Measurements from ENCODE around the gene HRH3. TPM values are rescaled to one million over a fixed set of nuclear protein-coding genes. Genes with fewer than 3 reads are reported as not detected.
A peak's percentile ranks its signal among the peaks of the same experiment; 100 is the strongest.

Gene HRH3
- polyA plus RNA-seq, 1 donor from 2014 or later, result 2.8 TPM

DNA sequence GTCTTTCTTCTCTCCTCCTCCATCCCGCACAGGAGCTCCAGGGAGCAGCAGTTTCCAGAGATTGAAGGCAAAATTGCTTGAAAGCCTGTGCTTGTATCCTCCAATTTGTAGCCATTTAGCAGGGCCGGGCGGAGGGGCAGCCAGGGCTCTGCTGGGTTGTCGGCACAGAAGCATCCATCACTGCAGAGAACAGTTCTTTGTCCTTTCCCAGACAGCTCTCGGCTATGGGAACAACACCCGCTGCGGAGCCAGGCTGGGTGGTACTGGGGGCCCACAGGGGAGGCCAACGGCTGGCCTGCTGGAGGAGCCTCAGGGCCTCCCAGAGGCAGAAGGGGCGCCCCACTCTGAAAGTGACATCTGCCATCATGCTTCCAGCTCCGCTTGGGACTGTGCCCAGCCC is 7.8 kb downstream of the HRH3 start:
- no peak for TF ChIP-seq MXI1 (conservative IDR thresholded peaks at IDR 0.05; ENCODE audit: poor library complexity, severe bottlenecking)
- TF ChIP-seq, protein P1, sequence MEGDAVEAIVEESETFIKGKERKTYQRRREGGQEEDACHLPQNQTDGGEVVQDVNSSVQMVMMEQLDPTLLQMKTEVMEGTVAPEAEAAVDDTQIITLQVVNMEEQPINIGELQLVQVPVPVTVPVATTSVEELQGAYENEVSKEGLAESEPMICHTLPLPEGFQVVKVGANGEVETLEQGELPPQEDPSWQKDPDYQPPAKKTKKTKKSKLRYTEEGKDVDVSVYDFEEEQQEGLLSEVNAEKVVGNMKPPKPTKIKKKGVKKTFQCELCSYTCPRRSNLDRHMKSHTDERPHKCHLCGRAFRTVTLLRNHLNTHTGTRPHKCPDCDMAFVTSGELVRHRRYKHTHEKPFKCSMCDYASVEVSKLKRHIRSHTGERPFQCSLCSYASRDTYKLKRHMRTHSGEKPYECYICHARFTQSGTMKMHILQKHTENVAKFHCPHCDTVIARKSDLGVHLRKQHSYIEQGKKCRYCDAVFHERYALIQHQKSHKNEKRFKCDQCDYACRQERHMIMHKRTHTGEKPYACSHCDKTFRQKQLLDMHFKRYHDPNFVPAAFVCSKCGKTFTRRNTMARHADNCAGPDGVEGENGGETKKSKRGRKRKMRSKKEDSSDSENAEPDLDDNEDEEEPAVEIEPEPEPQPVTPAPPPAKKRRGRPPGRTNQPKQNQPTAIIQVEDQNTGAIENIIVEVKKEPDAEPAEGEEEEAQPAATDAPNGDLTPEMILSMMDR (IDR thresholded peaks at IDR 0.05; ENCODE audit: poor library complexity, severe bottlenecking), result peak; percentile 10
- TF ChIP-seq, protein P2, sequence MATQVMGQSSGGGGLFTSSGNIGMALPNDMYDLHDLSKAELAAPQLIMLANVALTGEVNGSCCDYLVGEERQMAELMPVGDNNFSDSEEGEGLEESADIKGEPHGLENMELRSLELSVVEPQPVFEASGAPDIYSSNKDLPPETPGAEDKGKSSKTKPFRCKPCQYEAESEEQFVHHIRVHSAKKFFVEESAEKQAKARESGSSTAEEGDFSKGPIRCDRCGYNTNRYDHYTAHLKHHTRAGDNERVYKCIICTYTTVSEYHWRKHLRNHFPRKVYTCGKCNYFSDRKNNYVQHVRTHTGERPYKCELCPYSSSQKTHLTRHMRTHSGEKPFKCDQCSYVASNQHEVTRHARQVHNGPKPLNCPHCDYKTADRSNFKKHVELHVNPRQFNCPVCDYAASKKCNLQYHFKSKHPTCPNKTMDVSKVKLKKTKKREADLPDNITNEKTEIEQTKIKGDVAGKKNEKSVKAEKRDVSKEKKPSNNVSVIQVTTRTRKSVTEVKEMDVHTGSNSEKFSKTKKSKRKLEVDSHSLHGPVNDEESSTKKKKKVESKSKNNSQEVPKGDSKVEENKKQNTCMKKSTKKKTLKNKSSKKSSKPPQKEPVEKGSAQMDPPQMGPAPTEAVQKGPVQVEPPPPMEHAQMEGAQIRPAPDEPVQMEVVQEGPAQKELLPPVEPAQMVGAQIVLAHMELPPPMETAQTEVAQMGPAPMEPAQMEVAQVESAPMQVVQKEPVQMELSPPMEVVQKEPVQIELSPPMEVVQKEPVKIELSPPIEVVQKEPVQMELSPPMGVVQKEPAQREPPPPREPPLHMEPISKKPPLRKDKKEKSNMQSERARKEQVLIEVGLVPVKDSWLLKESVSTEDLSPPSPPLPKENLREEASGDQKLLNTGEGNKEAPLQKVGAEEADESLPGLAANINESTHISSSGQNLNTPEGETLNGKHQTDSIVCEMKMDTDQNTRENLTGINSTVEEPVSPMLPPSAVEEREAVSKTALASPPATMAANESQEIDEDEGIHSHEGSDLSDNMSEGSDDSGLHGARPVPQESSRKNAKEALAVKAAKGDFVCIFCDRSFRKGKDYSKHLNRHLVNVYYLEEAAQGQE (IDR thresholded peaks at IDR 0.05; ENCODE audit: borderline replicate concordance), result peak; percentile 71
- TF ChIP-seq SMC3 (conservative IDR thresholded peaks at IDR 0.05; ENCODE audit: poor library complexity), result peak; percentile 48
- TF ChIP-seq EZH2 (IDR thresholded peaks at IDR 0.05; ENCODE audit: borderline replicate concordance, insufficient read depth, low read length, poor library complexity, severe bottlenecking), result no peak
- peak; percentile 35 for TF ChIP-seq RAD21 (conservative IDR thresholded peaks at IDR 0.05)
- no peak for TF ChIP-seq TAF1 (IDR thresholded peaks at IDR 0.05; ENCODE audit: low read depth)
- peak; percentile 46 for TF ChIP-seq EP300 (conservative IDR thresholded peaks at IDR 0.05; ENCODE audit: poor library complexity, severe bottlenecking)
- TF ChIP-seq POLR2AphosphoS5 (IDR thresholded peaks at IDR 0.05), result peak; percentile 65
- Histone ChIP-seq H3K27me3 (ENCODE audit: insufficient read depth, low read depth, low read length) (no peaks in the 10 kb centered on the region), H3K9me2 (ENCODE audit: insufficient read depth, low read length) (no peaks in the 10 kb centered on the region), H4K20me1 (ENCODE audit: insufficient read depth) (no peaks in the 10 kb centered on the region), H3K4me2 (ENCODE audit: low read length) (peak overlapping the region; percentile 37), H3K4me3 (ENCODE audit: low read length) (peak overlapping the region; percentile 51), H3F3A (ENCODE audit: insufficient read depth, low read length, poor library complexity, severe bottlenecking) (no peaks in the 10 kb centered on the region), H3K27ac (ENCODE audit: low read length) (peak overlapping the region; percentile 84), H2AFZ (ENCODE audit: low read depth, low read length) (peak overlapping the region; percentile 32), H3K9me3 (ENCODE audit: low read length) (no peaks in the 10 kb centered on the region), H3K79me2 (replicated peaks; ENCODE audit: insufficient read depth, low read length) (no peaks in the 10 kb centered on the region), H3K9ac (ENCODE audit: low read length) (peak overlapping the region; percentile 65), H3K36me3 (ENCODE audit: insufficient read depth, low read length) (no peaks in the 10 kb centered on the region)

DNA sequence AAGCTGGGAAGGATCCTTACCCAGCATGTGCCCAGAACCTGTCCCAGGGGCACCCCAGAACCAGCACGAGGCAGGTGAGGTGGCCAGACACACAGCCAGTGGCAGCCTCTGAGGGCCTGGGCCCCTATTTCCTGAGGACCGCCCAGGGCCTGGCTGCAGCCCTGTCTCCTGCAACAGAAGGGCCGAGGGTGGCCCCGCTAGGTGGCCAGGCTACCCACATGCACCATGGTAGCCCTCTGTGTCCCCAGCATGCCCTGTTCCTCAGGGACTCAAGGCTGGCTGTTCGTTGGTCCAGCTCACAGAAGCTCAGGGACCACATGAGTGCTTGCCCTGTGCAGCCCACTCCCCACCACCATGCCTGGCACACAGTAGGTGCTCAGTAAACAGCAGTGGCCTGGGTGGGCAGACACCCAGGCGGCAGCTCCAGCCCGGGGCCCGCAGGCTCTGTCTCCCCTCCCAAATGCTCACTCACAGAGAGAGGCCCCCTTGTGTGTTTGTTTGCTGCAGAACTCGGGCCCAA is 8.2 kb downstream of the HRH3 start:
- peak overlapping the region; percentile 51 for H3K4me3 ChIP-seq (ENCODE audit: low read length)
- H3K9me3 ChIP-seq (ENCODE audit: low read length), result no peaks in the 10 kb centered on the region
- H4K20me1 ChIP-seq (ENCODE audit: insufficient read depth), result no peaks in the 10 kb centered on the region
- peak overlapping the region; percentile 32 for H2AFZ ChIP-seq (ENCODE audit: low read depth, low read length)
- H3K9ac ChIP-seq (ENCODE audit: low read length), result peak overlapping the region; percentile 65
- no peaks in the 10 kb centered on the region for H3K79me2 ChIP-seq (replicated peaks; ENCODE audit: insufficient read depth, low read length)
- no peaks in the 10 kb centered on the region for H3K9me2 ChIP-seq (ENCODE audit: insufficient read depth, low read length)
- no peaks in the 10 kb centered on the region for H3K36me3 ChIP-seq (ENCODE audit: insufficient read depth, low read length)
- TF ChIP-seq MXI1 (conservative IDR thresholded peaks at IDR 0.05; ENCODE audit: poor library complexity, severe bottlenecking), result peak; percentile 11
- TF ChIP-seq EP300 (conservative IDR thresholded peaks at IDR 0.05; ENCODE audit: poor library complexity, severe bottlenecking), result no peak
- H3F3A ChIP-seq (ENCODE audit: insufficient read depth, low read length, poor library complexity, severe bottlenecking), result no peaks in the 10 kb centered on the region
- H3K4me2 ChIP-seq (ENCODE audit: low read length), result no peak overlapping the region
- H3K27ac ChIP-seq (ENCODE audit: low read length), result peak overlapping the region; percentile 84
- no peaks in the 10 kb centered on the region for H3K27me3 ChIP-seq (ENCODE audit: insufficient read depth, low read depth, low read length)
